Loucy (cell line): ENCODE measurements around the gene CNFN.

Experiments
- CTCF ChIP-seq: fragments of 200-600 bp; sonication (generic); conservative IDR thresholded peaks from 2 replicates; pipeline ENCODE4 v1.5.1; 2014; ENCODE audit warnings: mild to moderate bottlenecking, antibody characterized with exemption, low read length
- EZH2phosphoT487 ChIP-seq: fragments of 200-600 bp; IDR thresholded peaks from 2 replicates; pipeline ENCODE4 v1.6.1; 2018; ENCODE audit warnings: antibody characterized with exemption, mild to moderate bottlenecking, moderate library complexity, borderline replicate concordance

DNA sequence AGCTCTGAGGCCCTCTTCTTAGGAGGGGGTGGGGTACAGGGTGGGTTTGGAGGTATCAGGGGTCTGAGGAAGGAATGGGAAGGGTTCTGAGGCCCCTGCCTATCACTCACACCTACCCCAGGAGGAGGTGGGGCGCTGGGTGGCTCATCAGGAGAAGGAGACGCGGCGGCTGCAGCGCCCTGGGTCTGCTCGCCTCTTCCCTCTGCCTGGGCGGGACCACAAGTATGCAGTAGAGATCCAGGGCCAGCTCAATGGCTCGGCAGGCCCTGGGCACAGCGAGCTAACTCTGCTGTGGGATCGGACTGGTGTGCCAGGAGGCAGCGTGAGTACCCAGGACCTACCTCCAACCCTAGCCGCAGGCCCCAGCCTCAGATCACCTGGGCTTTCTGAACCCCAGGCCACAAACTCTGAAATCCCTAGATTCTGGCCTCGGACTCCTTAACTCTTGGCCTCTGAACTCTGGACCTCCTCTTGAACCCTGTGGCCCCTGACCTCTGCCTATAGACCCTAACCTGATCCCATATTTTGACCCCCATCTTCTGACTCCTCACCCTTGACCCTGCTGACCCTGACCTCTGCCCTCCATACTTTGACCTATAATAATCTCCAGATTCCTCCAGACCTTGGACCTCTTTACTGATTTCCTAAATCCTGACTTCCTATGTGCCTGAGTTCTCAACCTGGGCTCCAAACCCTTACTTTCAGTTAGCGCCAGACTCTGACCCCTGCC, 40.6 kb downstream of the CNFN start:
- TF ChIP-seq CTCF = no peak
- no peak for TF ChIP-seq EZH2phosphoT487
